Upper lobe of right lung (tissue), 1 donor: ENCODE data around the gene GALNTL6. TPM values are rescaled to one million over a fixed set of nuclear protein-coding genes. Genes with fewer than 3 reads are reported as not detected.

Experiments used
- ATAC-seq: fragments of 200-7000 bp; cut with Tn5 transposase; one replicate; pipeline ENCODE4 v1.9.1; 2020; ENCODE audit warnings: mild to moderate bottlenecking, moderate library complexity
- DNase-seq: peaks from one replicate; pipeline ENCODE4 v3.0.0-alpha.2; 2020
- H3K27ac ChIP-seq: fragments of 200-600 bp; one replicate; pipeline ENCODE4 v1.8.0; 2022
- H3K27me3 ChIP-seq: fragments of 200-600 bp; one replicate; pipeline ENCODE4 v1.8.0; 2022; ENCODE audit warnings: mild to moderate bottlenecking
- H3K36me3 ChIP-seq: fragments of 200-600 bp; one replicate; pipeline ENCODE4 v1.8.0; 2022
- H3K4me1 ChIP-seq: fragments of 200-600 bp; one replicate; pipeline ENCODE4 v1.8.0; 2022
- H3K4me3 ChIP-seq: fragments of 200-600 bp; one replicate; pipeline ENCODE4 v1.8.0; 2022; ENCODE audit warnings: mild to moderate bottlenecking
- H3K9me3 ChIP-seq: fragments of 200-600 bp; one replicate; pipeline ENCODE4 v1.8.0; 2022
- CTCF ChIP-seq: fragments of 200-600 bp; IDR thresholded peaks from one replicate; pipeline ENCODE4 v1.8.0; 2022; ENCODE audit warnings: antibody characterized with exemption
- intact Hi-C: fragments of 100-400 bp; cut with DNase I; formaldehyde crosslinking; loops from one replicate; pipeline ENCODE4 v1.11.0; 2022
- total RNA-seq: library from RNA; stranded (reverse); fragmentation: NEBNext Ultra II Directional; extraction: Animal tissue kit (Norgen Biotek cat#: 25700); gene quantifications from one replicate; pipeline ENCODE4 v1.2.1, GENCODE V29; 2021
- donor health status: DM: no; HTN: yes; CAD: no; lungs with severe emphysema.

The GALNTL6 gene
- total RNA-seq, 1 donor from 2014 or later = 0.20 TPM

- intact Hi-C loops = no loop called here
- Histone ChIP-seq H3K27me3 (no peaks in the 10 kb centered on the region), H3K9me3 (no peaks in the 10 kb centered on the region), H3K27ac (no peak overlapping the region), H3K4me1 (no peaks in the 10 kb centered on the region), H3K4me3 (no peak overlapping the region), H3K36me3 (no peaks in the 10 kb centered on the region)
- DNase-seq = no peak
- TF ChIP-seq CTCF = no peak
- ATAC-seq = no peak
Measured at GRCh38 chr4:172986114-172986513, 1172.9 kb downstream of the GALNTL6 start.

- DNase-seq = no peak
- Histone ChIP-seq H3K9me3 (no peaks in the 10 kb centered on the region), H3K36me3 (no peaks in the 10 kb centered on the region), H3K27me3 (no peaks in the 10 kb centered on the region), H3K4me3 (no peak overlapping the region), H3K4me1 (no peaks in the 10 kb centered on the region), H3K27ac (no peak overlapping the region)
- intact Hi-C loops = no loop called here
- no peak for ATAC-seq
- TF ChIP-seq CTCF = no peak
Measured at GRCh38 chr4:172989984-172990820, 1177.0 kb downstream of the GALNTL6 start.

GRCh38 chr4:172992648-172993378, 1179.6 kb downstream of the GALNTL6 start:
- Histone ChIP-seq H3K27ac (no peak overlapping the region), H3K9me3 (no peaks in the 10 kb centered on the region), H3K36me3 (no peaks in the 10 kb centered on the region), H3K4me3 (peak overlapping the region; percentile 11), H3K4me1 (no peaks in the 10 kb centered on the region), H3K27me3 (no peaks in the 10 kb centered on the region)
- ATAC-seq (no peak), DNase-seq (no peak)
- no peak for TF ChIP-seq CTCF
- intact Hi-C loops = no loop called here

- DNase-seq (no peak), ATAC-seq (peak; percentile 26)
- peak overlapping the region; percentile 28 for H3K4me3 ChIP-seq
- no peaks in the 10 kb centered on the region for H3K9me3 ChIP-seq
- H3K27me3 ChIP-seq = no peaks in the 10 kb centered on the region
- intact Hi-C loops = no loop called here
- H3K4me1 ChIP-seq = no peaks in the 10 kb centered on the region
- no peaks in the 10 kb centered on the region for H3K36me3 ChIP-seq
- TF ChIP-seq CTCF = no peak
- no peak overlapping the region for H3K27ac ChIP-seq
Measured at GRCh38 chr4:172995161-172995560, 1182.0 kb downstream of the GALNTL6 start.

GRCh38 chr4:172995704-172996103, 1182.5 kb downstream of the GALNTL6 start:
- DNase-seq = no peak
- intact Hi-C loops = no loop called here
- TF ChIP-seq CTCF = no peak
- Histone ChIP-seq H3K36me3 (no peaks in the 10 kb centered on the region), H3K27ac (no peak overlapping the region), H3K27me3 (no peaks in the 10 kb centered on the region), H3K4me1 (no peaks in the 10 kb centered on the region), H3K9me3 (no peaks in the 10 kb centered on the region), H3K4me3 (peak overlapping the region; percentile 28)
- ATAC-seq = peak; percentile 70
